ENCODE results near the gene ADGRE2.
"Not testable (repeated sequence)": the region's sequence is repeated elsewhere in the genome, so short reads cannot be mapped to it uniquely, and the experiment has no call there.

- not testable (repeated sequence) for TF ChIP-seq CTCF, POLR2A (IDR thresholded peaks at IDR 0.05)
These were observed 13.9 kb upstream of the ADGRE2 start for GRCh38 chr19:14792250-14792649.

Data from uterus (tissue), 2 donors.